Prostate gland (tissue), 2 donors: ENCODE results near the gene INTS13. TPM values are rescaled to one million over a fixed set of nuclear protein-coding genes. Genes with fewer than 3 reads are reported as not detected.
"Not testable (repeated sequence)": the region's sequence is repeated elsewhere in the genome, so short reads cannot be mapped to it uniquely, and the experiment has no call there.

Source experiments
- DNase-seq: peaks from one replicate; pipeline ENCODE4 v3.0.0-alpha.2; 2019; ENCODE audit warnings: low spot score
- H3K27ac ChIP-seq, 2 donors: fragments of 200-600 bp; sonication (generic); 2 replicates each; pipeline ENCODE4 v1.5.1; 2017 to 2019
- H3K27me3 ChIP-seq: fragments of 200-600 bp; sonication (generic); replicated peaks from 2 replicates; pipeline ENCODE4 v1.5.1; 2019; ENCODE audit not compliant: insufficient read depth
- H3K36me3 ChIP-seq, 2 donors: fragments of 200-600 bp; sonication (generic); 1 replicate in 1 of 2; 2 replicates in 1 of 2; pipeline versions ENCODE4 v1.5.1 to v1.8.1; 2017 to 2019
- H3K4me1 ChIP-seq: fragments of 200-600 bp; sonication (generic); replicated peaks from 2 replicates; pipeline ENCODE4 v1.5.1; 2019
- H3K4me3 ChIP-seq, 2 donors: fragments of 200-600 bp; sonication (generic); 2 replicates each; pipeline ENCODE4 v1.5.1; 2017 to 2019
- H3K9me3 ChIP-seq: fragments of 200-600 bp; sonication (generic); 2 replicates; pipeline ENCODE4 v1.5.1; 2017
- POLR2A ChIP-seq: fragments of 450-650 bp; IDR thresholded peaks from one replicate; pipeline ENCODE4 v1.6.1; 2016; ENCODE audit warnings: antibody characterized with exemption, mild to moderate bottlenecking
- POLR2AphosphoS5 ChIP-seq: sonication (generic); formaldehyde crosslinking; IDR thresholded peaks from one replicate; pipeline ENCODE4 v1.6.1; 2017; ENCODE audit warnings: antibody characterized with exemption
- WGBS: methylation state at CpG from one replicate; pipeline ENCODE4 v1.1.5; 2018; 5-methylcytosine and 5-hydroxymethylcytosine counted together
- intact Hi-C: fragments of 100-400 bp; cut with DNase I; formaldehyde crosslinking; loops from one replicate; pipeline ENCODE4 v1.14.2; 2022
- total RNA-seq, 2 donors: library from RNA; depleted of rRNA; stranded (reverse); fragments of >200 nt; gene quantifications; one replicate each; pipeline ENCODE4 v1.1.0, GENCODE V29; 2016
- TF ChIP-seq, protein P1 (sequence below), 4 experiments: fragments of 200-600 bp in 2 of 4; fragments of 450-650 bp in 2 of 4; sonication (generic) in 2 of 4; IDR thresholded peaks; 1 replicate in 3 of 4; 2 replicates in 1 of 4; pipeline ENCODE4 v1.5.1; 2016 to 2019; ENCODE audit warnings: antibody characterized with exemption in 4 of 4, mild to moderate bottlenecking in 2 of 4, moderate library complexity in 2 of 4

INTS13 gene
- total RNA-seq, 2 donors from 2014 or later: 22.1 to 23.5 TPM

GRCh38 chr12:26961803-26962202, 24.0 kb upstream of the INTS13 start:
- no peak overlapping the region for H3K4me3 ChIP-seq
- no peak overlapping the region for H3K27ac ChIP-seq
- no peaks in the 10 kb centered on the region for H3K9me3 ChIP-seq
- 93% methylated on average over 1 of the region's 1 CpG for WGBS
- no peak for DNase-seq
- TF ChIP-seq POLR2A: no peak
- no peak for TF ChIP-seq POLR2AphosphoS5
- TF ChIP-seq, protein P1, sequence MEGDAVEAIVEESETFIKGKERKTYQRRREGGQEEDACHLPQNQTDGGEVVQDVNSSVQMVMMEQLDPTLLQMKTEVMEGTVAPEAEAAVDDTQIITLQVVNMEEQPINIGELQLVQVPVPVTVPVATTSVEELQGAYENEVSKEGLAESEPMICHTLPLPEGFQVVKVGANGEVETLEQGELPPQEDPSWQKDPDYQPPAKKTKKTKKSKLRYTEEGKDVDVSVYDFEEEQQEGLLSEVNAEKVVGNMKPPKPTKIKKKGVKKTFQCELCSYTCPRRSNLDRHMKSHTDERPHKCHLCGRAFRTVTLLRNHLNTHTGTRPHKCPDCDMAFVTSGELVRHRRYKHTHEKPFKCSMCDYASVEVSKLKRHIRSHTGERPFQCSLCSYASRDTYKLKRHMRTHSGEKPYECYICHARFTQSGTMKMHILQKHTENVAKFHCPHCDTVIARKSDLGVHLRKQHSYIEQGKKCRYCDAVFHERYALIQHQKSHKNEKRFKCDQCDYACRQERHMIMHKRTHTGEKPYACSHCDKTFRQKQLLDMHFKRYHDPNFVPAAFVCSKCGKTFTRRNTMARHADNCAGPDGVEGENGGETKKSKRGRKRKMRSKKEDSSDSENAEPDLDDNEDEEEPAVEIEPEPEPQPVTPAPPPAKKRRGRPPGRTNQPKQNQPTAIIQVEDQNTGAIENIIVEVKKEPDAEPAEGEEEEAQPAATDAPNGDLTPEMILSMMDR (IDR thresholded peaks at IDR 0.05): no peak
- no peaks in the 10 kb centered on the region for H3K36me3 ChIP-seq
- no peaks in the 10 kb centered on the region for H3K27me3 ChIP-seq
- no peaks in the 10 kb centered on the region for H3K4me1 ChIP-seq
- intact Hi-C loops: no loop called here

GRCh38 chr12:26961391-26961790, 23.6 kb upstream of the INTS13 start:
- DNase-seq, H3K27ac ChIP-seq, H3K9me3 ChIP-seq, H3K4me1 ChIP-seq, H3K27me3 ChIP-seq, H3K36me3 ChIP-seq, H3K4me3 ChIP-seq, intact Hi-C loops: not testable (repeated sequence)
- 95% methylated on average over 7 of the region's 7 CpGs for WGBS

DNA sequence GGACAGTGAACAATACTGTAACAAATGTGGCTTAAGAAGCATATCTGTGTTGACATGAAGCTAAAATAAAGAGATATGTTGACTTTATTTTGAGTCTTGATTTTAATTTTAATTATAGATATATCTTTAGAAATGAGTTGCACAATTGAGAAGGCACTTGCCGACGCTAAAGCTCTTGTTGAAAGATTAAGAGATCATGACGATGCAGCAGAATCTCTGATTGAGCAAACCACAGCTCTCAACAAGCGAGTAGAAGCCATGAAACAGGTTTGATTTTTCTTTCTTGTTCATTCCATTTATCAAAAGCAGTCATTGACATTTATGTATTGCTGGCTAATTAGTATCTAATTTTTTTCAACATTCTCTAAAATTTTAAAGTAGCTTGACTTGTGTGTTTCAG, 16.2 kb upstream of the INTS13 start:
- WGBS: 85% methylated on average over 4 of the region's 4 CpGs
- no peak for DNase-seq
- no peak for TF ChIP-seq POLR2A
- TF ChIP-seq POLR2AphosphoS5: no peak
- TF ChIP-seq, protein P1 (IDR thresholded peaks at IDR 0.05): no peak
- H3K27me3 ChIP-seq: no peaks in the 10 kb centered on the region
- H3K4me3 ChIP-seq: no peak overlapping the region
- H3K9me3 ChIP-seq: no peaks in the 10 kb centered on the region
- H3K27ac ChIP-seq: no peak overlapping the region
- H3K36me3 ChIP-seq: no peaks in the 10 kb centered on the region
- no peaks in the 10 kb centered on the region for H3K4me1 ChIP-seq
- intact Hi-C loops: no loop called here

DNA sequence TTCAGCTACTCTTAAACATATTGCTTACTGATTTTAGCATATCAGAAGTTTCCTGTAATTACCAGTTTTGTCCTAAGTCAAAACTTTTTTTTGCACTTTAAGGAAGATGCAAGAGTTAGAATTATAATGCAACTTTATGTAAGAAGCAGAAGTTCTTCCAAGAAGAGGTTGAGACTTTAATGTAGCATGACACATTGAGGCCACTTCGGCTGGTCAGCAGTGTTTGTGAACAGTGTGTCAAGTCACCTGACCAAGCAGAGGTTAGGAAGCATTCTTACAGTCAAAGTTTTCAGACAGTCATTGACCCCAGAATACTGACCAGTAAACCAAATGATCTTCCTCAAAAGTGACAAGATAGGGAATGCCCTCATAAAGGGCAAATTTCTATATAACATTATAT, 15.7 kb upstream of the INTS13 start:
- TF ChIP-seq POLR2A (no peak), POLR2AphosphoS5 (no peak)
- TF ChIP-seq, protein P1 (IDR thresholded peaks at IDR 0.05): no peak
- WGBS: 57% methylated on average over 1 of the region's 1 CpG
- no peaks in the 10 kb centered on the region for H3K36me3 ChIP-seq
- intact Hi-C loops: no loop called here
- H3K4me3 ChIP-seq: no peak overlapping the region
- H3K27me3 ChIP-seq: no peaks in the 10 kb centered on the region
- DNase-seq: no peak
- H3K9me3 ChIP-seq: no peaks in the 10 kb centered on the region
- no peak overlapping the region for H3K27ac ChIP-seq
- no peaks in the 10 kb centered on the region for H3K4me1 ChIP-seq

GRCh38 chr12:26948309-26948708, 10.5 kb upstream of the INTS13 start:
- intact Hi-C loops: no loop called here
- TF ChIP-seq, protein P1 (IDR thresholded peaks at IDR 0.05): no peak
- no peak for TF ChIP-seq POLR2A
- no peak for TF ChIP-seq POLR2AphosphoS5
- WGBS: 97% methylated on average over 1 of the region's 1 CpG
- Histone ChIP-seq H3K27ac (no peak overlapping the region), H3K27me3 (no peaks in the 10 kb centered on the region), H3K9me3 (no peaks in the 10 kb centered on the region), H3K36me3 (no peaks in the 10 kb centered on the region), H3K4me3 (no peak overlapping the region), H3K4me1 (no peaks in the 10 kb centered on the region)
- DNase-seq: no peak
